ENCODE measurements around the gene GPR31. TPM values are rescaled to one million over a fixed set of nuclear protein-coding genes. Genes with fewer than 3 reads are reported as not detected.
"Not testable (repeated sequence)": the region's sequence is repeated elsewhere in the genome, so short reads cannot be mapped to it uniquely, and the experiment has no call there.

Gene GPR31
- polyA plus RNA-seq (2012; ENCODE audit: low read depth, missing spikeins) = 0.04 TPM

- DNase-seq (ENCODE audit: insufficient read length, low spot score) (no peak), FAIRE-seq (no peak)
- TF ChIP-seq POU2F2 (IDR thresholded peaks at IDR 0.05; ENCODE audit: low read depth, low read length) = no peak
- peak; percentile 81 for TF ChIP-seq SPI1 (IDR thresholded peaks at IDR 0.05; ENCODE audit: low read depth, low read length)
- TF ChIP-seq PAX5 (IDR thresholded peaks at IDR 0.05; ENCODE audit: insufficient read depth, low read length, severe bottlenecking) = no peak
Observed at GRCh38 chr6:167157863-167158262, at the start of gene GPR31. Gene GPR31, minus strand, starts transcription at chr6:167157980. Its CDS starts 149 bp downstream, at chr6:167157831.

GRCh38 chr6:167207527-167207926 is 49.7 kb upstream of the GPR31 start:
- TF ChIP-seq POLR2AphosphoS5 (IDR thresholded peaks at IDR 0.05; ENCODE audit: low read depth, low read length) (no peak), PAX5 (IDR thresholded peaks at IDR 0.05; ENCODE audit: insufficient read depth, low read length, severe bottlenecking) (no peak), TAF1 (IDR thresholded peaks at IDR 0.05; ENCODE audit: low read depth, low read length) (no peak)
- DNase-seq (ENCODE audit: insufficient read length, low spot score) (no peak), FAIRE-seq (no peak)

- not testable (repeated sequence) for FAIRE-seq; DNase-seq (ENCODE audit: insufficient read length, low spot score)
Observed at GRCh38 chr6:167205316-167205715, 47.5 kb upstream of the GPR31 start.

- not testable (repeated sequence) for DNase-seq (ENCODE audit: insufficient read length, low spot score)
- peak; percentile 60 for FAIRE-seq
Observed at GRCh38 chr6:167204059-167204348, 46.2 kb upstream of the GPR31 start.

GRCh38 chr6:167203261-167204058 is 45.7 kb upstream of the GPR31 start:
- FAIRE-seq; DNase-seq (ENCODE audit: insufficient read length, low spot score): not testable (repeated sequence)

GRCh38 chr6:167202613-167203012 is 44.8 kb upstream of the GPR31 start:
- not testable (repeated sequence) for DNase-seq (ENCODE audit: insufficient read length, low spot score); FAIRE-seq

- DNase-seq (ENCODE audit: insufficient read length, low spot score) (no peak), FAIRE-seq (no peak)
- TF ChIP-seq TAF1 (IDR thresholded peaks at IDR 0.05; ENCODE audit: low read depth, low read length) = no peak
- no peak for TF ChIP-seq POU2F2 (IDR thresholded peaks at IDR 0.05; ENCODE audit: low read depth, low read length)
- TF ChIP-seq POLR2AphosphoS5 (IDR thresholded peaks at IDR 0.05; ENCODE audit: low read depth, low read length) = no peak
- TF ChIP-seq SPI1 (IDR thresholded peaks at IDR 0.05; ENCODE audit: low read depth, low read length) = no peak
- TF ChIP-seq PAX5 (IDR thresholded peaks at IDR 0.05; ENCODE audit: insufficient read depth, low read length, severe bottlenecking) = no peak
- no peak for TF ChIP-seq POLR2A (IDR thresholded peaks at IDR 0.05; ENCODE audit: low read depth, low read length)
Observed at GRCh38 chr6:167200806-167201205, 43.0 kb upstream of the GPR31 start.

- not testable (repeated sequence) for FAIRE-seq; DNase-seq (ENCODE audit: insufficient read length, low spot score)
Observed at GRCh38 chr6:167195941-167196610, 38.3 kb upstream of the GPR31 start.

- not testable (repeated sequence) for FAIRE-seq
Observed at GRCh38 chr6:167193515-167194125, 35.8 kb upstream of the GPR31 start.

GRCh38 chr6:167191043-167191583 is 33.3 kb upstream of the GPR31 start:
- not testable (repeated sequence) for FAIRE-seq; DNase-seq (ENCODE audit: insufficient read length, low spot score)

More at GRCh38 chr6:167193515-167194125, 35.8 kb upstream of the GPR31 start:
- DNase-seq (ENCODE audit: insufficient read length, low spot score) = not testable (repeated sequence)

- FAIRE-seq; DNase-seq (ENCODE audit: insufficient read length, low spot score): not testable (repeated sequence)
Observed at GRCh38 chr6:167187275-167187674, 29.5 kb upstream of the GPR31 start.

GRCh38 chr6:167185101-167185500 is 27.3 kb upstream of the GPR31 start:
- DNase-seq (ENCODE audit: insufficient read length, low spot score); FAIRE-seq: not testable (repeated sequence)

- not testable (repeated sequence) for DNase-seq (ENCODE audit: insufficient read length, low spot score)
- FAIRE-seq = peak; percentile 99
Observed at GRCh38 chr6:167182913-167183314, 25.1 kb upstream of the GPR31 start.

- not testable (repeated sequence) for FAIRE-seq; DNase-seq (ENCODE audit: insufficient read length, low spot score)
Observed at GRCh38 chr6:167181351-167181750, 23.6 kb upstream of the GPR31 start.

GRCh38 chr6:167180086-167180485 is 22.3 kb upstream of the GPR31 start:
- FAIRE-seq; DNase-seq (ENCODE audit: insufficient read length, low spot score): not testable (repeated sequence)

GRCh38 chr6:167178896-167179655 is 21.3 kb upstream of the GPR31 start:
- not testable (repeated sequence) for DNase-seq (ENCODE audit: insufficient read length, low spot score); FAIRE-seq

GRCh38 chr6:167177271-167177670 is 19.5 kb upstream of the GPR31 start:
- not testable (repeated sequence) for DNase-seq (ENCODE audit: insufficient read length, low spot score); FAIRE-seq

All from GM12891 (cell line).